ENCODE measurements around the gene CEP170.

The CEP170 gene

GRCh38 chr1:243254927-243255790, at the start of gene CEP170:
Gene CEP170 (minus strand): TSS chr1:243255281. CDS start chr1:243225280, 30,001 bp downstream.
- DNase-seq, result peak; percentile 99
- peaks cover 26% of the 10 kb centered on the region for H3K36me3 Mint-ChIP-seq (ENCODE audit: low read depth)
- no peak for TF ChIP-seq CTCF (IDR thresholded peaks at IDR 0.05)

GRCh38 chr1:243301059-243301458, 46.0 kb upstream of the CEP170 start:
- no peak for TF ChIP-seq CTCF (IDR thresholded peaks at IDR 0.05)
- no peak overlapping the region for H3K27ac Mint-ChIP-seq
- no peak for DNase-seq
- no peak overlapping the region for H3K4me3 Mint-ChIP-seq
- H3K9me3 Mint-ChIP-seq, result peaks cover 24% of the 10 kb centered on the region
- H3K27me3 Mint-ChIP-seq (ENCODE audit: low read depth, poor library complexity), result no peaks in the 10 kb centered on the region
- H3K36me3 Mint-ChIP-seq (ENCODE audit: low read depth), result peaks cover 64% of the 10 kb centered on the region
- H3K4me1 Mint-ChIP-seq, result no peaks in the 10 kb centered on the region

More at GRCh38 chr1:243254927-243255790, at the start of gene CEP170:
- Mint-ChIP-seq H3K4me1 (peaks cover 26% of the 10 kb centered on the region), H3K27me3 (ENCODE audit: low read depth, poor library complexity) (no peaks in the 10 kb centered on the region), H3K27ac (peak within 1 kb of the TSS; percentile 99), H3K4me3 (peak within 1 kb of the TSS; percentile 100), H3K9me3 (peaks cover 20% of the 10 kb centered on the region)

GRCh38 chr1:243299069-243299468, 44.0 kb upstream of the CEP170 start:
- Mint-ChIP-seq H3K36me3 (ENCODE audit: low read depth) (peaks cover 82% of the 10 kb centered on the region), H3K4me1 (no peaks in the 10 kb centered on the region), H3K9me3 (peaks cover 26% of the 10 kb centered on the region), H3K27me3 (ENCODE audit: low read depth, poor library complexity) (no peaks in the 10 kb centered on the region), H3K4me3 (no peak overlapping the region), H3K27ac (no peak overlapping the region)
- no peak for TF ChIP-seq CTCF (IDR thresholded peaks at IDR 0.05)
- DNase-seq, result no peak

- H3K9me3 Mint-ChIP-seq, result peaks cover 25% of the 10 kb centered on the region
- no peak for DNase-seq
- no peak overlapping the region for H3K4me3 Mint-ChIP-seq
- no peak overlapping the region for H3K27ac Mint-ChIP-seq
- TF ChIP-seq CTCF (IDR thresholded peaks at IDR 0.05), result no peak
- no peaks in the 10 kb centered on the region for H3K27me3 Mint-ChIP-seq (ENCODE audit: low read depth, poor library complexity)
- H3K4me1 Mint-ChIP-seq, result no peaks in the 10 kb centered on the region
- peaks cover 85% of the 10 kb centered on the region for H3K36me3 Mint-ChIP-seq (ENCODE audit: low read depth)
These were observed 39.6 kb upstream of the CEP170 start for GRCh38 chr1:243294723-243295121.

GRCh38 chr1:243293941-243294722, 39.1 kb upstream of the CEP170 start:
- Mint-ChIP-seq H3K27ac (no peak overlapping the region), H3K9me3 (peaks cover 21% of the 10 kb centered on the region), H3K4me3 (no peak overlapping the region), H3K4me1 (no peaks in the 10 kb centered on the region), H3K27me3 (ENCODE audit: low read depth, poor library complexity) (no peaks in the 10 kb centered on the region), H3K36me3 (ENCODE audit: low read depth) (peaks cover 85% of the 10 kb centered on the region)
- TF ChIP-seq CTCF (IDR thresholded peaks at IDR 0.05), result no peak
- DNase-seq, result no peak

Data from nephron progenitor cell (in vitro differentiated cells).